Measurements from ENCODE around the gene SYNPR.
"Not testable (repeated sequence)": the region's sequence is repeated elsewhere in the genome, so short reads cannot be mapped to it uniquely, and the experiment has no call there.

SYNPR gene

GRCh38 chr3:63278171-63279004 is at the start of gene SYNPR:
Gene SYNPR, plus strand, starts transcription at chr3:63278308.
- no peak for FAIRE-seq

DNA sequence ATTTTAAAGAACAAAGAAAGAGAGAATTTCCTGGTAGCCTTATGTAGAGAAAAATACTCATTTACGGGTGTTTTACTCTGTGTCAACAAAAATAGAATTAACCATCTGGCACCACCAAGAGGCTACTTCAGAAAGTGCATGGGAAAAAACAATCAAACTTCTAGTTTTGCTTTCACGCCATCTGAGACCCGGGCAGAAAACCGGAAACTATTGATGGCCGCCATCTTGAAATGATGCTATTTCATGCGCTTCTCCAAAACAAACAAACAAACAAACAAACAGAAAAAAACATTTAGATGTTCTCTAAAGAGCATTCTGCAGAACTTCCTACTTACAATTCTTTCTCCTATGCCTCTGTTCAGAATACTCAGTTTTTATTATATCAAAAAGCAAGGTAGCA is 49.4 kb upstream of the SYNPR start:
- FAIRE-seq: peak; percentile 21

GRCh38 chr3:63230146-63230545 is 48.0 kb upstream of the SYNPR start:
- no peak for FAIRE-seq

DNA sequence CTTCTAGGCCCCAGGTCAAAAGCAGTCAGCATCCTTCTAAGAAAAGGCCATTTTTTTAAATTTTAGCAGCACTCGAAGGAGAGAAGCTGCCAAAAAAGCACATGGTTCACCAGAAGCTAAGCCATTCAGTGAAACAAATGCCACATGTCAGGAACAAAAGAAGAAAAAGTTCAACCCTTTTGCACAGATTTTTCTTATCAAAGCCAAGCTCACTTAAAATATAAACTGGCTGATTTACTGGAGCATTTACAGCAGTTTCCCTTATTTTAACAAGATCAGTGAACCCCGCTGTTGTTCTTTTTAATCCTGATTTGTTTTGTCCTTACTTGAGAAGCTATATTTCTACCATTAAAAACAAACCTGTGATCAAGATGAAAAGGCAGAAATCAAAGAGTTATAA is 46.5 kb upstream of the SYNPR start:
- FAIRE-seq: no peak

DNA sequence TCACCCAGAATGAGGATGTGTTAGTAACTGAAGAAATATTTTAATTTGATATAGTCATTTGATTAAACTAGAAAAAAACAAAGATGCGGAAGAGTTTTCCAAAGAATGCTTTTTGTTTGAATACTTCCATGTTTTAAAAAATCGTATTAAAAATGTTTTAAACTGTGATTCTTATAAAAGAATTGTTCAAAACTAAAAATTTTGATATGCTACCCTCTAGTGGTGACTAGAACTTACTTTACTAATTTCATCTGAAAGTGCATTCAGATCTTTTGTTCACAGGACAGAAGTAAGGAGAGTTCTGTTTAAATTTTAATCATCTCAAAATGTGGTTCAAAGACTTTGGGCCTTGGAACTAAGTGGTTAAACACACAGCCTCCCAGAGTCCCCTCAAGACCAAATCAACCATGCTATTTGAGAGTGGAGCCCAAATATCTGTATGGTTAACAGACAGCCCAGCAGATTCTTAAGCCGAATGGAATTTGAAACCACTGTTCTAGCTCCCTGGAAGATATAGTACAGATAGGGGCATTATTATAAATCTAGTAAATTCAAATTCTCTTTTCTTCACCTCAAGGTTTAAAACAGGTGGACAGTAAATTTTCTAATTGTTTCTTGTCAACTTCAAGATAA is 45.2 kb upstream of the SYNPR start:
- no peak for FAIRE-seq

DNA sequence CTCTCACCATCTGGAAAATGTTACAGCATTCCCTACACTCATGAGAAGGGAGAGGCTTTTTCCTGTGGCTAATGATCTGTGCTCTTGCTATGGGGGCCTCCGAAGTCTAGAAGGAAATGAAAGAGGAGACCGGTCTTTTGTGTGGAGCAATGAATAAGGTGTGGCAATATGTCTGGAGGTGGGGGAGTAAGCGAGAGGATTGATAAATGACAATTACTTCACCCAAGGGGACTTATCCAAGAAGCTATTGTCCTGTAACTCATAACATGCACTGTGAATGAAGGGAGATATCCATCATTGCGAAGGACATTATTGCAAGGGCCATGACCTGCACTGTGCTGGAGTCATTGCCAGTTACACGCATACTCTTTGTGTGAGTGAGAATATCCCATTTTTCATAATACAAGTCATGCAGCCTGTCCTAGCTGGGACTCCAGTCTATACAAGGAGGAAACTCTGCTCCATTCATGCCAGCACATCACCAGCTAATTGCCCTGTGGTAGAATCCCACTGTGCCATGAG is 37.7 kb upstream of the SYNPR start:
- FAIRE-seq: no peak

DNA sequence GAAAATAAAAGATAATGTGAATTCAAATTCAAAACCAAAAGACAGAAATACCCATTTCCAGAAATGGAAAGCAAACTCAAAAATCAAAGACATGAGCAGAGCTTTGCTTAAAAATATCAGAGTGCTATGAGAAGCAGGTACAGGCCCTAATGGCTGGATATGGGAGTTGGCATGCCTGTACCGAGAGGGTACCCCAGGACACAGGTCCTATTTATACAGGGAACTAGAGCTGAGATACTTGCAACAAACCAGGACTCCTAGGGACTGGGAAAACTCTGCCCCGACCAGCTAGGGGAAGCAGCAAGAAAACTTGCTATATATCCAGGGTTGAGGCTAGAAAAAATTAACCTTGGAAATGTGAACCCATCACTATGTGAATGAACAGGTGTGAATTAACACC is 36.0 kb upstream of the SYNPR start:
- no peak for FAIRE-seq

DNA sequence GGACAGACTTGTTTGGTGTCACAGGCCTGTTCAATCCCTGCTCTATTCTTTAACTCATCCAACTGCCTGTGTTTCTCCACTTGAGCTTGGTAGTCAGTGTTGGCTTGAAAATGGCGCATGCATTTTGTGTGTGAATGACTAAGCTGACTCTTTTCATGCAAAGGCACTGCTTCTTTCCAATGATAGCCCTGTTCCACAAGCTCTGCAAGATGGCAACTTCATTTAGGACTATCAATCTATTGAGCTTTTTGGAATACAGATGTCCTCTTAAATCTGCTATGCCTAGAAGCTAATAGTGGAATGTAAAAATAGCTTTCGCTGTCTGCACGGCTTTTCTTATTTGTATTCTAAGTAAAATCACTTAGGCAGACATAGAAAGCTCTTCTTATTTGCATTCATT is 33.6 kb upstream of the SYNPR start:
- FAIRE-seq: no peak

GRCh38 chr3:63245726-63246241 is 32.3 kb upstream of the SYNPR start:
- no peak for FAIRE-seq

DNA sequence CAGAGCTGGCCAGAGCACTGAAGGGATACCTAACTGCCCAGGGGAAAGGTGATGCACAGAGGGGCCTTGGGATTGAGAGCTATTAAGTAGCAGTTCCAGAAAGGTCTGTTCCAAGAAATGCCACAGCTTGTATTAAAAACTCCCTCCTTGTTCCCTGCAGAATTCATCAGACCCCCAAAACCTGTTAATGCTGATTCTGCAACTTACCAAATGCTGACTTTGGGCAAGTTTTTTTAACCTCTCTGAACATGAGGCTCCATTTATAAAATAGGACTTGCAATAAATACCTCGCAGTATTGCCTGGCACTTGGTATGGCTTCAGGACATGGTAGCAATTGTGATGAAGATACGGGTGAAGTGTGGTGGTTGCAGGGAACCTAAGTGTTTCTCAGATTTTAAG is 30.1 kb upstream of the SYNPR start:
- FAIRE-seq: no peak

DNA sequence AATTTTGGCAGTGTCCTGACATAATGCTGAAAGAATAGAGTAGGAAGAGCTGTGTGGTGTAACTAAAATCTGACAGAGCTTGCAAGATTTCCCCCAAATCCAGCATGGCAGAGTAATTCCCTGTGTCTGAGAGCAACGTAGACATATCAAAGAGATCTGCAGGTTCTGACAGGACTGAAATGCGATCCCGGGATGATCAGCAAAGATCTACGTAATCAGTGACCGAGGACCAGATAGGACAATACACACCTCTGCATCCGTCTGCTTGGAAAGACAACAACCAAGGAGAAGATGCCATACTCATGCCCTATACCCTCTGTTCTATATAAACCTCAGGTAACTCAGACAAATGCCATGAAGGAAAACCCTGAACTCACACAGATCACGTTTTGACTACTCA is 26.6 kb upstream of the SYNPR start:
- FAIRE-seq: no peak

DNA sequence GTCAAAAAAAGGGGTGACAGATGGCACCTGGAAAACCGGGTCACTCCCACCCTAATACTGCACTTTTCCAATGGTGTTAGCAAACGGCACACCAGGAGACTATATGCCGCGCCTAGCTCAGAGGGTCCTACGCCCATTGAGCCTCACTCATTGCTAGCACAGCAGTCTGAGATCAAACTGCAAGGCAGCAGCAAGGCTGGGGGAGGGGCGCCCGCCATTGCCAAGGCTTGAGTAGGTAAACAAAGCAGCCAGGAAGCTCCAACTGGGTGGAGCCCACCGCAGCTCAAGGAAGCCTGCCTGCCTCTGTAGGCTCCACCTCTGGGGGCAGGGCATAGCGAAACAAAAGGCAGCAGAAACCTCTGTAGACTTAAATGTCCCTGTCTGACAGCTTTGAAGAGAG is 22.3 kb upstream of the SYNPR start:
- not testable (repeated sequence) for FAIRE-seq

DNA sequence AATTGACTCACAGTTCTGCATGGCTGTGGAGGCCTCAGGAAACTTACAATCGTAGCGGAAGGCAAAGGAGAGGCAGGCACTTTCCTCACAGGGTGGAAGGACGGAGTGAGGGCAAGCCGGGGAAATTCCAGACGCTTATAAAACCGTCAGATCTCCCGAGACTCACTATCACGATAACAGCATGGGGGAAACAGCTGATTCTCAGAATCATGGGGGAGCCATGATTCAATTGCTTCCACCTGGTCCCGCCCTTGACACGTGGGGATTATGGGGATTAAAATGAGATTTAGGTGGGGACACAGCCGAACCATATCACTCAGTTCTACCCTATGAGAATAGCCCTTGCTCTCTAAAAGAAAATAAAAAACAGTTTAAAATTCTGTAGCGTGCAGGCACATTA is 13.4 kb upstream of the SYNPR start:
- FAIRE-seq: no peak

DNA sequence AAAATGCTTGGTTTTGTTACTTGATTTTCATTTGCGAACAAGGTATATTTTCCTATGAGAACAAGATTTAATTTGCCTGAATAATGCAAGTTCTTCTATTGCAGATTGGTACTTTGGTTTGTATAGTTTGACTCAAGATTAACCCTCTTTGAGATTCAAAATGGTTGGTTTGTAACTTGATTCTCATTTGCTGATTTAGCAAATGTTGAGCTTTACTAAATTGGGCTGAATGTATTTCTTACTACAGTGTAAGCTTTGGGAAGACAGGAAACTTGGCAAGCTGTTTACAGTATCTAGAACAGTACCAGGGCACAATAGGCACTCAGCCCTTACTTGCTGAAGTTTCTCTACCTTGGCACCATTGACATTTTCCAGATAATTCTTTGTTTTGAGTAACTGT is 3.7 kb upstream of the SYNPR start:
- FAIRE-seq: no peak

GRCh38 chr3:63279005-63279841 is 1.1 kb downstream of the SYNPR start:
- FAIRE-seq: no peak

DNA sequence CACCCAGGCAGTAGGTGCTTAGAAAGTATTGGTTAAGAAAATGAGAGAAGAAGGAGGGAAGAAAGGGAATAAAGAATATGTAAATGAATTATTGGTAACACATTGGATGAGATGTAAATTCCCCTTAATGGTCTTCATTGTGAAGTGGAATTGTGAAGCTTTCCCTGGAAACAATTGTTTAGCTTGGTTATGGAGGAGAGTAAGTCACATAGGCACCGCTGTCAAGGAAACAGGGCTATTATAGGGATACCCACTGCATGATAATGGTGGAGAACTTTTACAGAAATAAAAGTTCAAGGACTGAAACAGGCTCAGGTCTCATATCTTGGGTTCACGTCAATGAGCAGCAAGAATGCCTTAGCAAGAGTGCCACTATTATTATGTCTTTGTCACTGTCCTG is 9.5 kb downstream of the SYNPR start:
- FAIRE-seq: no peak

DNA sequence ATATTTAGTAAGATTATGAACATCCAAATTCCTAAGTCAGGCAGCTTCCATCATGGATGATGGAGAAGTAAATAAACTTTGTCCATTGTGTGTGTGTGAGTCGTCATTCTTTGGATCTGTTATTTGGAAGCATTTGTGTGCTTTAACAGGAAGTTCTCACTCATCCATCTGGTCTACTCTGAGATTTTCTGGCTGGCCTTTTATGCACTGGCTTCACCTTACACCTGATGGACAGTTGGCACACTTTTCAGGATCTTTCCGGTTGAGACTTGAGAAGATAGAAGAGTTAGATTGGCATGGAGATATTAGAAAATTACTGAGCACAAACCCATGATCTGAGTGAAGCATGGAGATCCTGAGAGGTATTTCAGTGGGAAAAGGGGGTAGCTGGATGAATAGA is 12.6 kb downstream of the SYNPR start:
- FAIRE-seq: no peak

DNA sequence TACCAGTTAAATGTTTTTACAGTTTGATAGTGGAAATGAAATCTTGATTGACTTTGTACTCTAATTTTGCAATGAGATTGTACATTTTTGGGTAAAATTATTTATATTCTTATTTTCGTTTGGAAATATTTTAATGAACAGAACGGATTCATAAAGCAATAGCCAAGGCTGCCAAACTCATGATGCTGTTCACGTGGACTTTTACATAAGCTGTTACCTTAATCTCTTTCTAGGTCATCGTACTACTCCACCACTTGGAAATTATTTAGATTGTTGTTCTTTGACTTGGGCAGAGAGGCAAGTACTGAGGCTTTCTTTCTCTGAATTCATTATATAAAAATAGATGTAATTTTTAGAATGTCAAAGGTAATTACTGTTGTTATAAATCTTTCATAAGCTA is 16.2 kb downstream of the SYNPR start:
- FAIRE-seq: no peak

DNA sequence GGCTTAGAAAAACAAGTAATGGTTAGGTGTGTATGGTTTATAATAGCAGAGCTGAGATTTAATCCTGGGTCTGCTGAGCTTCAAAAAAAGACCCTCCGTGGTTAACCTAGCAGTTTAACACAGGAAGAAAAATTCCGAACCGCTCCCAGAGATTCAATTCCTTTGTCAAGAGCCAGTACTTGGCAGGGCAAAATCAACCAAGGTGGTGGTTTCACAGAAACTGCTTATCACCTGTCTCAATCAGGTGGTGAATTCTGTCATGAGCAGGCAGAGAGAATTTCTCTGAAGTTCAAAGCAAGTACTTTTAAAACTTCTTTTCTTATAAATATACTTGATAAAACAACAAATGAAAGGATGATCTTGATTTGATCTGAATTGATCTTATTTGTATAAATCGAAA is 17.2 kb downstream of the SYNPR start:
- FAIRE-seq: no peak

GRCh38 chr3:63295806-63296205 is 17.7 kb downstream of the SYNPR start:
- FAIRE-seq: no peak

DNA sequence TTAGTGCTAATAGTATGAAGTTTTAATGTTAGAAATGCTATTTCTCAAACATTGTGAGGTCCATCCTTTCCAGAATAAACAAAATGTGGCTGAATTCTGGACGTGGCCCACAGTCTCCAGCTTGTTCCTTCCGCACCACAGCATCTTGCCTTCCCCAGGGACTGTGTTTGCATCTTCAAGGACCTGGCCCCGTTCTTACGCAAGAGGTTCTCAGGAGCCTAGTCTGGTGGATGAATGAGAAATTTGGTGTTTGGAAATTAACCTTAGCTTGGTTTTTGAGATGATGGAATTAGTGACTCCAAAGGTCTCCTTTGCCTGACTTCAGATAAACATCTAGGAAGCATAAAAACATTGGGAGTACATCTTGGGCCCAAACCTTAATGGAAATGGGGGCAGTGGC is 18.1 kb downstream of the SYNPR start:
- FAIRE-seq: no peak

- no peak for FAIRE-seq
Observed at GRCh38 chr3:63303238-63303637, 25.1 kb downstream of the SYNPR start.

GRCh38 chr3:63304421-63304820 is 26.3 kb downstream of the SYNPR start:
- no peak for FAIRE-seq
